Non-pigmented ciliary epithelial cell (primary cell): ENCODE results near the gene CAMKK2.
"Not testable (repeated sequence)": the region's sequence is repeated elsewhere in the genome, so short reads cannot be mapped to it uniquely, and the experiment has no call there.

Source experiments
- DNase-seq: peaks from one replicate; pipeline ENCODE4 v3.0.0-alpha.2; 2010; ENCODE audit warnings: low read depth

The CAMKK2 gene

GRCh38 chr12:121296618-121297434 lies at the start of gene CAMKK2:
TSS of gene CAMKK2 (minus strand) at chr12:121296709. CDS start at chr12:121274526, 22,183 bp downstream.
- no peak for DNase-seq

- DNase-seq = no peak
Observed at GRCh38 chr12:121345151-121345815, 48.8 kb upstream of the CAMKK2 start.

- DNase-seq = no peak
Observed at GRCh38 chr12:121344506-121344905, 48.0 kb upstream of the CAMKK2 start.

- DNase-seq = no peak
Observed at GRCh38 chr12:121337416-121337815, 40.9 kb upstream of the CAMKK2 start.

- peak; percentile 41 for DNase-seq
Observed at GRCh38 chr12:121334513-121335343, 38.2 kb upstream of the CAMKK2 start.

- no peak for DNase-seq
Observed at GRCh38 chr12:121333747-121334146, 37.2 kb upstream of the CAMKK2 start.

- no peak for DNase-seq
Observed at GRCh38 chr12:121331248-121331647, 34.7 kb upstream of the CAMKK2 start.

- DNase-seq = no peak
Observed at GRCh38 chr12:121330692-121331091, 34.2 kb upstream of the CAMKK2 start.

- no peak for DNase-seq
Observed at GRCh38 chr12:121330195-121330594, 33.7 kb upstream of the CAMKK2 start.

- DNase-seq = no peak
Observed at GRCh38 chr12:121328620-121329019, 32.1 kb upstream of the CAMKK2 start.

GRCh38 chr12:121326996-121327674 lies 30.6 kb upstream of the CAMKK2 start:
- DNase-seq = no peak

GRCh38 chr12:121325922-121326396 lies 29.4 kb upstream of the CAMKK2 start:
- no peak for DNase-seq

GRCh38 chr12:121323908-121324307 lies 27.4 kb upstream of the CAMKK2 start:
- no peak for DNase-seq

- DNase-seq = no peak
Observed at GRCh38 chr12:121318121-121318520, 21.6 kb upstream of the CAMKK2 start.

GRCh38 chr12:121314431-121314830 lies 17.9 kb upstream of the CAMKK2 start:
- no peak for DNase-seq

GRCh38 chr12:121310231-121310630 lies 13.7 kb upstream of the CAMKK2 start:
- not testable (repeated sequence) for DNase-seq

- DNase-seq = not testable (repeated sequence)
Observed at GRCh38 chr12:121307397-121307796, 10.9 kb upstream of the CAMKK2 start.

- no peak for DNase-seq
Observed at GRCh38 chr12:121304306-121304705, 7.8 kb upstream of the CAMKK2 start.

- DNase-seq = no peak
Observed at GRCh38 chr12:121301876-121302275, 5.4 kb upstream of the CAMKK2 start.

GRCh38 chr12:121300083-121300819 lies 3.7 kb upstream of the CAMKK2 start:
- no peak for DNase-seq

- DNase-seq = no peak
Observed at GRCh38 chr12:121299662-121300061, 3.2 kb upstream of the CAMKK2 start.
